GM19452 (cell line): ENCODE data around the gene COX7A1.

ENCODE experiments used
- ATAC-seq: cut with Tn5 transposase; IDR thresholded peaks from one replicate; pipeline ENCODE4 v1.9.1; 2021; ENCODE audit not compliant: unreplicated experiment

COX7A1 gene

GRCh38 chr19:36113894-36114720 is 38.1 kb downstream of the COX7A1 start:
- ATAC-seq, result no peak

DNA sequence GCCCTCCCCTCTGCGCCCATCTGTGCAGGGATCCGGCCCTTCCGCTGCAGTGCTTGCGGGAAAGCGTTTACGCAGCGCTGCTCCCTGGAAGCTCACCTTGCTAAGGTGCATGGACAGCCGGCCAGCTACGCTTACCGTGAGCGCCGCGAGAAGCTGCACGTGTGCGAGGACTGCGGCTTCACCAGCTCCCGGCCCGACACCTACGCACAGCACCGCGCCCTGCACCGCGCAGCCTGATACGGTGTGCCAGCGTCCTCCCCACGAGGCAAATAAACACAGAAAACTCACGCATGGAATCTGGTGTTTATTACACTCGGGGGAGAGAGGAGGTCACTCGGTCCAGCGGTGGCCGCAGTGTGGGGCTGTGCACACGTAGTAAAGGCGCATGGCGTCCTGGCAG is 38.8 kb downstream of the COX7A1 start:
- no peak for ATAC-seq

- no peak for ATAC-seq
Observed at GRCh38 chr19:36112678-36113077, 39.6 kb downstream of the COX7A1 start.

DNA sequence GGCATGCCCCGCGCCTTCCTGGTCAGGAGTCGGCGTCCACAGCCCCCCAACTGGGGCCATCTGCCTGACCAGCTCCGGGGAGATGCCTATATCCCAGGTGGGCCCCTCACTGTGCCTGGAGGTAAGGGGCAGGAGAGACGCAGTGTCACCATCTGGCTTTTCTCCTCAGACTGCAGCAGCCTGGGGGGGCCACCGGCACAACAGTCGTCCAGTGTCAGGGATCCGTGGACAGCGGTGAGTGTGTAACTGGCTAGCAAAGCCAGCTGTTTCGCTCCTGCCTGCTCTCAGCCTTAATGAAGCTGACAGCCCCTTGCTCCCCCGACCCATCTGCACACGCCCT is 41.1 kb downstream of the COX7A1 start:
- no peak for ATAC-seq

GRCh38 chr19:36110487-36111199 is 41.6 kb downstream of the COX7A1 start, which contains the start of gene OVOL3:
Gene OVOL3 (plus strand): TSS chr19:36111143. CDS start chr19:36111203, 60 bp downstream.
- no peak for ATAC-seq

GRCh38 chr19:36108684-36109083 is 43.6 kb downstream of the COX7A1 start:
- no peak for ATAC-seq

DNA sequence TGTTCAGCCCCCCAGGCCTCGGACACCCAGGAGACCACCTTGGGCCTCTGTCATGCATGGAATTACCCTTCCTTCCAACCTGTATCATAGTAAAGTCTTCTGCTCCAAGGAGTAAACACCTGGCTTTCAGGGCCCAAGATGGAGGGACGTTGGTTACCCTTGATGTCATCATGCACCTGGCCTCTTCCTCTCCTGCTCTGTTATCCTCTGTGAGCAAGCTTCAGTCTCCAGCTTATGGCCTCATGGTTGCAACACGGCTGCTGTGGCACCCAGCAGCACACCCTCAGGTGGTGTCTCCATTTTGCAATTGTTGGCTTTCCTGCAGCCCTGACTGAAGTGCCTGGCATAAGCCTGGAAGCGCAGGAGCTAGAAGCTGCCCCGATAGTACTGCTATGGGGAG is 45.3 kb downstream of the COX7A1 start:
- no peak for ATAC-seq

DNA sequence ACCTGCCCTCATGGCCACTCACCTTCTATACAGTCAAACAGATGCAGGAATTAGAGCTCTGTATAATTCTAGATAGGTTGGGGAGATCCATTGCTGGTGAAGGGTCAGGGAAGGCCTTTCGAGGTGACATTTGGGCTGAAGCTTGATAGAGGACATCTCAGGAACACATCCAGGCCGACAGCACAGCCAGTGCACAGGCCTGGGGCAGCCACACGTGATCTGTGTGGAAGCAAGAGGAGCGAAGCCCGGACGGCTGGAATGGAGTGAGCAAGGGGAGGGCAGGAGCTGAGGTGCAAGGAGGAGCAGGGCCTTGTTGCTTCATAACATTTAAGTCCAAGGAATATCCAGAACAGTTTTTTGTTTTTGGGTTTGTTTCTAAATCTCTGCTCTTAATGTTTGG is 45.8 kb downstream of the COX7A1 start:
- ATAC-seq, result no peak

DNA sequence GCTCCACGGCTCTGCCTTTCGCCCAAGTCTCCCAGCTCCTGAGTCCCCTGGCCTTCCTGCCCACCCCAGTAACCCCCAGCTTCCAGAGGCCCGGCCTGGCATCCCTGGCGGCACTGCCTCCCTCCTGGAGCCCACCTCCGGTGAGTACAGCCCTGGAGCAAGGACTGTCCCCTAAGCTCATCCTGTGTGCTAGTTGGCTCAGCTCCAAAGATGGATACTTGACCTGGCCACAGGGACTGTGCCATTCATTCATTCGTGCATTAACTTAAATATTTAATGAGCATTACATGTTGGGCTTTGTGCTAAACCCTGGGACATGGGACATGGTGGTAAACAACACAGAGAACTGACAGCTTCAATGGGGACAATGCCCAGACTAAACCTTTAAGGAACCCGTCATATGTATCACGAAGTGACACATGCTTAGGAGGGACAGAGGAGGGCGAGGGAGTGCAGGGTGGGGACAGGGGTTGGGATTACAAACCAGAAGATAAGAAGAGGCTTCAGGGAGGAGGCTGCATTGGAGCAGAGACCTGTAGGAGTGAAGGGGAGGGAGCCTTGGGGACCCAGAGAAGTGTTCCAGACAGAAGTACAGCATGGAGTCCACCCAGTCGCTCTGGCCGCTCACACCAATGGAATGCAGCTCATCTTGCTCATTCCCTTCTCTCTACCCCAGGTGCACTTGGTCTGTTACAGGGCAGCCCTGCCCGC is 48.2 kb downstream of the COX7A1 start:
- no peak for ATAC-seq

GRCh38 chr19:36103040-36103626 is 49.1 kb downstream of the COX7A1 start:
- no peak for ATAC-seq

DNA sequence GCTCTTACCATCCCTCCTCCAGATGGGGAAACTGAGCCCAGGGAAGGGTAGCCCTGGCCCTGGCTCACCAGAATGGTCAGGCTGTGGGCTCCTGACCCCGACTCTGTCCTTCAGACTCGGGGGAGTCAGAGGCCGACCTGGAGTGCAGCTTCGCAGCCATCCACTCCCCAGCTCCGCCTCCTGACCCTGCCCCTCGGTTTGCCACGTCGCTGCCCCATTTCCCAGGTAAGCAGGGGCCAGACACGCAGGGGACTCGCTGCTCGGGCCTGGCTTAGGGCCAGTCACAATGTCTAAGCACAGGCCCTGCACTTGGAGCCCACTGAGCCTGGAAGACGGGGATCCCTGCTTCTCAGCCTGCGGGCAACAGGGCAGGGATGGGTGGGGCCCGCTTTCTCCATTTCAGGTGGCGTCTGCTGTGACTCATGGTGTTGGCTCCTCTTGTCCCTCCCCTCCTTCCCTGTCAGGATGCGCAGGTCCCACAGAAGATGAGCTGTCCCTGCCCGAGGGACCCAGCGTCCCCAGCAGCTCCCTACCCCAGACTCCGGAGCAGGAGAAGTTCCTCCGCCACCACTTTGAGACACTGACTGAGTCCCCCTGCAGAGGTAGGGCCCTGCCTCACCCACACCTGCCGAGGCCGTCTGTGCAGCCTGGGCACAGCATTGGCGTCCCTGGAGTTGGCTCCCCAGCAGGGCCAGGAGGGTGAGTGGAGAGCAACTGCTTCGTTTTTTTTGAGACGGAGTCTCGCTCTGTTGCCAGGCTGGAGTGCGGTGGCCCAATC is 50.5 kb downstream of the COX7A1 start:
- ATAC-seq, result no peak
